Amniotic stem cell (primary cell): ENCODE results near the gene GGA2.
"Not testable (repeated sequence)": the region's sequence is repeated elsewhere in the genome, so short reads cannot be mapped to it uniquely, and the experiment has no call there.

Experiments used
- DNase-seq: peaks from one replicate; lab custom pipeline; 2025; lab: John Stamatoyannopoulos, UW

The GGA2 gene

GRCh38 chr16:23523876-23524385, 13.6 kb upstream of the GGA2 start:
- no peak for DNase-seq

- no peak for DNase-seq
Observed at GRCh38 chr16:23523321-23523720, 13.0 kb upstream of the GGA2 start.

GRCh38 chr16:23521965-23522364, 11.7 kb upstream of the GGA2 start:
- no peak for DNase-seq

GRCh38 chr16:23521037-23521743, 10.9 kb upstream of the GGA2 start:
- DNase-seq: no peak

GRCh38 chr16:23520500-23520899, 10.2 kb upstream of the GGA2 start:
- no peak for DNase-seq

- no peak for DNase-seq
Observed at GRCh38 chr16:23519282-23519681, 9.0 kb upstream of the GGA2 start.

GRCh38 chr16:23518435-23518891, 8.2 kb upstream of the GGA2 start:
- no peak for DNase-seq

- DNase-seq: no peak
Observed at GRCh38 chr16:23516366-23517137, 6.3 kb upstream of the GGA2 start.

GRCh38 chr16:23515881-23516280, 5.6 kb upstream of the GGA2 start:
- no peak for DNase-seq

- DNase-seq: no peak
Observed at GRCh38 chr16:23514381-23515152, 4.3 kb upstream of the GGA2 start.

GRCh38 chr16:23512168-23512695, 1.9 kb upstream of the GGA2 start:
- DNase-seq: no peak

- DNase-seq: no peak
Observed at GRCh38 chr16:23511731-23512130, 1.4 kb upstream of the GGA2 start.

GRCh38 chr16:23510915-23511270, 599 bp upstream of the GGA2 start:
- not testable (repeated sequence) for DNase-seq

GRCh38 chr16:23509782-23510163, 521 bp downstream of the GGA2 start:
- no peak for DNase-seq

GRCh38 chr16:23509441-23509754, 896 bp downstream of the GGA2 start:
- no peak for DNase-seq

GRCh38 chr16:23508589-23509440, 1.5 kb downstream of the GGA2 start:
- DNase-seq: no peak

- DNase-seq: no peak
Observed at GRCh38 chr16:23506606-23506994, 3.7 kb downstream of the GGA2 start.

GRCh38 chr16:23505671-23506605, 4.4 kb downstream of the GGA2 start:
- DNase-seq: no peak

- no peak for DNase-seq
Observed at GRCh38 chr16:23505180-23505665, 5.1 kb downstream of the GGA2 start.

- DNase-seq: no peak
Observed at GRCh38 chr16:23504453-23505179, 5.7 kb downstream of the GGA2 start.
